ENCODE measurements around the gene FRMD4B.

FRMD4B gene

GRCh38 chr3:69313251-69313650, 72.6 kb downstream of the FRMD4B start:
- Histone ChIP-seq H3K4me3 (IDR thresholded peaks at IDR 0.05; ENCODE audit: insufficient read depth, low read depth, low read length) (no peak overlapping the region), H3K9ac (no peak overlapping the region), H3K36me3 (ENCODE audit: insufficient read depth) (no peaks in the 10 kb centered on the region), H3K79me2 (ENCODE audit: insufficient read depth, low read depth) (no peaks in the 10 kb centered on the region), H4K20me1 (ENCODE audit: insufficient read depth) (no peaks in the 10 kb centered on the region), H3K27ac (no peak overlapping the region), H2AFZ (ENCODE audit: low read depth) (no peak overlapping the region), H3K27me3 (ENCODE audit: insufficient read depth, low read depth) (no peaks in the 10 kb centered on the region), H3K4me1 (ENCODE audit: low read depth, poor library complexity, severe bottlenecking) (no peaks in the 10 kb centered on the region), H3K4me2 (no peak overlapping the region)
- TF ChIP-seq, protein P1, sequence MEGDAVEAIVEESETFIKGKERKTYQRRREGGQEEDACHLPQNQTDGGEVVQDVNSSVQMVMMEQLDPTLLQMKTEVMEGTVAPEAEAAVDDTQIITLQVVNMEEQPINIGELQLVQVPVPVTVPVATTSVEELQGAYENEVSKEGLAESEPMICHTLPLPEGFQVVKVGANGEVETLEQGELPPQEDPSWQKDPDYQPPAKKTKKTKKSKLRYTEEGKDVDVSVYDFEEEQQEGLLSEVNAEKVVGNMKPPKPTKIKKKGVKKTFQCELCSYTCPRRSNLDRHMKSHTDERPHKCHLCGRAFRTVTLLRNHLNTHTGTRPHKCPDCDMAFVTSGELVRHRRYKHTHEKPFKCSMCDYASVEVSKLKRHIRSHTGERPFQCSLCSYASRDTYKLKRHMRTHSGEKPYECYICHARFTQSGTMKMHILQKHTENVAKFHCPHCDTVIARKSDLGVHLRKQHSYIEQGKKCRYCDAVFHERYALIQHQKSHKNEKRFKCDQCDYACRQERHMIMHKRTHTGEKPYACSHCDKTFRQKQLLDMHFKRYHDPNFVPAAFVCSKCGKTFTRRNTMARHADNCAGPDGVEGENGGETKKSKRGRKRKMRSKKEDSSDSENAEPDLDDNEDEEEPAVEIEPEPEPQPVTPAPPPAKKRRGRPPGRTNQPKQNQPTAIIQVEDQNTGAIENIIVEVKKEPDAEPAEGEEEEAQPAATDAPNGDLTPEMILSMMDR (conservative IDR thresholded peaks at IDR 0.05; ENCODE audit: low read depth, low read length) = no peak

- no peak overlapping the region for H3K4me3 ChIP-seq (IDR thresholded peaks at IDR 0.05; ENCODE audit: insufficient read depth, low read depth, low read length)
Measured at GRCh38 chr3:69309814-69310213, 76.1 kb downstream of the FRMD4B start.

DNA sequence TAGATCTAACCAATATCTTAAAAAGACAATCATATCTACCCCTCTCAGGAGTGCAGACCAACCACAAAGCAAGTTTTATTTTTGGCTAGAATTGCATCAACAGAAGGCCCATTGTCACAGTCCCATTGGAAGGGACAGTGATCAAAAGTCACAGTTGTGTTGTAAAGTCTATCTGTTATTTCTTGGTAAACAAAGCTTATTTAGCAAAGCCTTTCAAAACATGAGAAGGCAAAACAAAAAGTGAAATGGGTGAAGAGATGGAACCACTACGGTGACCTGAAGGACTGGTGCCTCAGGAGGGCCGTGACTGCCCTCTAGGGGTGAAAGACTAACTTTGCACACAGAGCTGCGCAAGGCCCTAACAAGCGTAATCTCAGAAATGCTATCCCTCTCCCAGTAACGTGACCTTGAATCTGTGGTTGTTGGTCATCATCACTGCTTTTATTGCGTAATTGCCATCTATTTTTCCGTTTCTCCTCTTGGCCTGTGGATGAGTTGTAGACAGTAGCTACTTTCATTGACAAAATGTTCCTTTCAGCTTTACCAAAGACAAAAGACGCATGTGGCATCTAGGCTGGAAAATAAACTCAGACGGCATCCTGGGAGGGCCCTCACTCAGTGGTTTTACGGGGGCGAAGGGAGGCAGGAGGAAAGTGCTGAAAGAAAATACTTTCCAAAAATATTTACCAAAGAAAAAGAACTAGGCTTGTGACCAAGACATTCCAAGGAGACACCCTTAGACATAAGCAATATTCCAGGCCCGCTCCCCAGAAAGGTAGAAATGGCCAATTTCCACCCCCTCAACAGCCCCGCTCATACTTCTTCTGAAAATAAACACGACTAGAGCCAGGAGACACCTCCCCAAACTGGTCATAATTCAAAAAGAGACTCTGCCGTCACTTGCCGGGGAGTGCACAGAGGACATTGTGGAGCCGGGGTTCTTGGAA, 79.4 kb downstream of the FRMD4B start:
- H3K4me2 ChIP-seq = peak overlapping the region; percentile 36; the same call in 1 of the 2 replicates
- H3K27me3 ChIP-seq (ENCODE audit: insufficient read depth, low read depth) = no peaks in the 10 kb centered on the region
- H4K20me1 ChIP-seq (ENCODE audit: insufficient read depth) = no peaks in the 10 kb centered on the region
- H3K9ac ChIP-seq = no peak overlapping the region
- no peaks in the 10 kb centered on the region for H3K36me3 ChIP-seq (ENCODE audit: insufficient read depth)
- H3K27ac ChIP-seq = no peak overlapping the region
- no peak overlapping the region for H3K4me3 ChIP-seq (IDR thresholded peaks at IDR 0.05; ENCODE audit: insufficient read depth, low read depth, low read length)
- peak overlapping the region; percentile 49; the same call in 1 of the 2 replicates for H2AFZ ChIP-seq (ENCODE audit: low read depth)
- no peaks in the 10 kb centered on the region for H3K79me2 ChIP-seq (ENCODE audit: insufficient read depth, low read depth)
- TF ChIP-seq, protein P1 (conservative IDR thresholded peaks at IDR 0.05; ENCODE audit: low read depth, low read length) = peak; percentile 76
- peaks cover 20% of the 10 kb centered on the region for H3K4me1 ChIP-seq (ENCODE audit: low read depth, poor library complexity, severe bottlenecking)

More at GRCh38 chr3:69309814-69310213, 76.1 kb downstream of the FRMD4B start:
- TF ChIP-seq, protein P1 (conservative IDR thresholded peaks at IDR 0.05; ENCODE audit: low read depth, low read length) = no peak
- H3K4me1 ChIP-seq (ENCODE audit: low read depth, poor library complexity, severe bottlenecking) = peaks cover 17% of the 10 kb centered on the region
- no peak overlapping the region for H2AFZ ChIP-seq (ENCODE audit: low read depth)
- H3K79me2 ChIP-seq (ENCODE audit: insufficient read depth, low read depth) = no peaks in the 10 kb centered on the region
- H3K27me3 ChIP-seq (ENCODE audit: insufficient read depth, low read depth) = no peaks in the 10 kb centered on the region
- H4K20me1 ChIP-seq (ENCODE audit: insufficient read depth) = no peaks in the 10 kb centered on the region
- H3K27ac ChIP-seq = no peak overlapping the region
- no peaks in the 10 kb centered on the region for H3K36me3 ChIP-seq (ENCODE audit: insufficient read depth)
- H3K9ac ChIP-seq = no peak overlapping the region
- no peak overlapping the region for H3K4me2 ChIP-seq

DNA sequence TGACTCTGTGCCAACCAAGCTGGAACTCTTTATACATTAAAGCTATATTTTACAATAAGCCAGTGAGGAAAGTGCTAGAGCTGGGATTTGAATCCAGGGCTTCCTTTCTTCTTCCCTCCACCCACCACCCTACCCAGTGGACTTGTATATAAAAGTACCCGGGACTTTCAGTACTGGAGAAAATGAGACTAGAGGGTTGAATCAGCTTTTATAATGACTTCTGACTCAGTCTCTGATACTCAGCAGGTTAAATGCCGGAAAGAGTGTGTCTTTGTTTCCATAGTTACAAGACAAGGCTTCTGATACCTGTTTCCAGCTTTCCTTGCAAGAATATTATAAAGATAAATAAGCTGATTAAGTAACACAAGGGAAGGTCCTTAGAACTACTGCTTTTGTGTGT, 80.9 kb downstream of the FRMD4B start:
- no peak overlapping the region for H3K9ac ChIP-seq
- TF ChIP-seq, protein P1 (conservative IDR thresholded peaks at IDR 0.05; ENCODE audit: low read depth, low read length) = no peak
- no peak overlapping the region for H3K4me2 ChIP-seq
- no peaks in the 10 kb centered on the region for H3K27me3 ChIP-seq (ENCODE audit: insufficient read depth, low read depth)
- H3K4me3 ChIP-seq (IDR thresholded peaks at IDR 0.05; ENCODE audit: insufficient read depth, low read depth, low read length) = no peak overlapping the region
- H2AFZ ChIP-seq (ENCODE audit: low read depth) = no peak overlapping the region
- H4K20me1 ChIP-seq (ENCODE audit: insufficient read depth) = no peaks in the 10 kb centered on the region
- H3K27ac ChIP-seq = no peak overlapping the region
- H3K79me2 ChIP-seq (ENCODE audit: insufficient read depth, low read depth) = no peaks in the 10 kb centered on the region
- no peaks in the 10 kb centered on the region for H3K36me3 ChIP-seq (ENCODE audit: insufficient read depth)
- peaks cover 24% of the 10 kb centered on the region for H3K4me1 ChIP-seq (ENCODE audit: low read depth, poor library complexity, severe bottlenecking)
